Stimulated activated CD8-positive, alpha-beta memory T cell treated with anti-CD3 and anti-CD28 coated beads, Interleukin-12 subunit alpha, Interleukin-12 subunit beta, amount 100 ng/mL, for 1 hour (primary cell): Measurements from ENCODE around the gene TIMM50.
A peak's percentile ranks its signal among the peaks of the same experiment; 100 is the strongest.

Source experiments
- DNase-seq: peaks from one replicate; pipeline ENCODE4 v3.0.0-alpha.2; 2020; ENCODE audit warnings: low read depth

Gene TIMM50

GRCh38 chr19:39533003-39533512 lies 52.4 kb downstream of the TIMM50 start:
- DNase-seq, result no peak

- no peak for DNase-seq
These were observed 53.2 kb downstream of the TIMM50 start for GRCh38 chr19:39533791-39534190.

GRCh38 chr19:39539165-39539517 lies 58.5 kb downstream of the TIMM50 start:
- no peak for DNase-seq

- peak; percentile 97 for DNase-seq
These were observed 59.1 kb downstream of the TIMM50 start, which contains the start of gene EID2 for GRCh38 chr19:39539518-39540332. TSS of gene EID2 (minus strand) at chr19:39540161. CDS start at chr19:39540079, 82 bp downstream.

- no peak for DNase-seq
These were observed 59.7 kb downstream of the TIMM50 start for GRCh38 chr19:39540333-39540673.
